ENCODE data around the gene DENND6A. TPM values are rescaled to one million over a fixed set of nuclear protein-coding genes. Genes with fewer than 3 reads are reported as not detected.
A peak's percentile ranks its signal among the peaks of the same experiment; 100 is the strongest.
"Not testable (repeated sequence)": the region's sequence is repeated elsewhere in the genome, so short reads cannot be mapped to it uniquely, and the experiment has no call there.

The DENND6A gene
- total RNA-seq, 1 donor = 25.3 TPM

- Histone ChIP-seq H3K27ac (ENCODE audit: low read depth, low read length) (no peak overlapping the region), H3K9me3 (ENCODE audit: low read depth, low read length) (no peaks in the 10 kb centered on the region), H4K20me1 (ENCODE audit: insufficient read depth, low read length) (no peaks in the 10 kb centered on the region), H2AFZ (ENCODE audit: low read length) (no peak overlapping the region), H3K4me1 (ENCODE audit: insufficient read depth, low read length) (peaks cover 4% of the 10 kb centered on the region), H3K27me3 (ENCODE audit: insufficient read depth, low read length) (no peaks in the 10 kb centered on the region), H3K4me3 (ENCODE audit: insufficient read depth, low read length) (no peak overlapping the region), H3K36me3 (ENCODE audit: insufficient read depth, low read length) (no peaks in the 10 kb centered on the region), H3K4me2 (ENCODE audit: insufficient read depth, low read length) (no peak overlapping the region), H3K79me2 (ENCODE audit: insufficient read depth, low read length) (no peaks in the 10 kb centered on the region)
- no peak for DNase-seq (ENCODE audit: insufficient read length, low spot score, missing footprints)
- no peak for TF ChIP-seq CTCF (IDR thresholded peaks at IDR 0.05; ENCODE audit: extremely low read depth, low read depth, low read length)
Measured at GRCh38 chr3:57700737-57701136, 7.9 kb upstream of the DENND6A start.

- H2AFZ ChIP-seq (ENCODE audit: low read length) = no peak overlapping the region
- H3K4me1 ChIP-seq (ENCODE audit: insufficient read depth, low read length) = peaks cover 4% of the 10 kb centered on the region
- no peak for DNase-seq (ENCODE audit: insufficient read length, low spot score, missing footprints)
- TF ChIP-seq CTCF (IDR thresholded peaks at IDR 0.05; ENCODE audit: extremely low read depth, low read depth, low read length) = no peak
- H3K27ac ChIP-seq (ENCODE audit: low read depth, low read length) = no peak overlapping the region
- H3K9me3 ChIP-seq (ENCODE audit: low read depth, low read length) = no peaks in the 10 kb centered on the region
- no peak overlapping the region for H3K4me2 ChIP-seq (ENCODE audit: insufficient read depth, low read length)
- H3K79me2 ChIP-seq (ENCODE audit: insufficient read depth, low read length) = no peaks in the 10 kb centered on the region
- no peaks in the 10 kb centered on the region for H3K27me3 ChIP-seq (ENCODE audit: insufficient read depth, low read length)
- H3K36me3 ChIP-seq (ENCODE audit: insufficient read depth, low read length) = no peaks in the 10 kb centered on the region
- no peak overlapping the region for H3K4me3 ChIP-seq (ENCODE audit: insufficient read depth, low read length)
- H4K20me1 ChIP-seq (ENCODE audit: insufficient read depth, low read length) = no peaks in the 10 kb centered on the region
Measured at GRCh38 chr3:57699591-57699990, 6.7 kb upstream of the DENND6A start.

GRCh38 chr3:57696801-57697321 lies 4.0 kb upstream of the DENND6A start:
- Histone ChIP-seq H3K79me2 (ENCODE audit: insufficient read depth, low read length) (peaks cover 5% of the 10 kb centered on the region), H3K27me3 (ENCODE audit: insufficient read depth, low read length) (no peaks in the 10 kb centered on the region), H3K4me1 (ENCODE audit: insufficient read depth, low read length) (peaks cover 4% of the 10 kb centered on the region), H4K20me1 (ENCODE audit: insufficient read depth, low read length) (no peaks in the 10 kb centered on the region), H3K27ac (ENCODE audit: low read depth, low read length) (no peak overlapping the region), H3K36me3 (ENCODE audit: insufficient read depth, low read length) (no peaks in the 10 kb centered on the region), H2AFZ (ENCODE audit: low read length) (no peak overlapping the region), H3K9me3 (ENCODE audit: low read depth, low read length) (no peaks in the 10 kb centered on the region), H3K4me2 (ENCODE audit: insufficient read depth, low read length) (no peak overlapping the region), H3K4me3 (ENCODE audit: insufficient read depth, low read length) (no peak overlapping the region)
- DNase-seq (ENCODE audit: insufficient read length, low spot score, missing footprints) = peak; percentile 66
- TF ChIP-seq CTCF (IDR thresholded peaks at IDR 0.05; ENCODE audit: extremely low read depth, low read depth, low read length) = no peak

- Histone ChIP-seq H2AFZ (ENCODE audit: low read length) (no peak overlapping the region), H3K9me3 (ENCODE audit: low read depth, low read length) (no peaks in the 10 kb centered on the region), H3K4me2 (ENCODE audit: insufficient read depth, low read length) (no peak overlapping the region), H4K20me1 (ENCODE audit: insufficient read depth, low read length) (peaks cover 12% of the 10 kb centered on the region), H3K4me1 (ENCODE audit: insufficient read depth, low read length) (peaks cover 4% of the 10 kb centered on the region), H3K79me2 (ENCODE audit: insufficient read depth, low read length) (peaks cover 32% of the 10 kb centered on the region), H3K4me3 (ENCODE audit: insufficient read depth, low read length) (no peak overlapping the region), H3K27ac (ENCODE audit: low read depth, low read length) (no peak overlapping the region), H3K27me3 (ENCODE audit: insufficient read depth, low read length) (no peaks in the 10 kb centered on the region), H3K36me3 (ENCODE audit: insufficient read depth, low read length) (no peaks in the 10 kb centered on the region)
- no peak for DNase-seq (ENCODE audit: insufficient read length, low spot score, missing footprints)
- TF ChIP-seq CTCF (IDR thresholded peaks at IDR 0.05; ENCODE audit: extremely low read depth, low read depth, low read length) = no peak
Measured at GRCh38 chr3:57694146-57694545, 1.3 kb upstream of the DENND6A start.

DNA sequence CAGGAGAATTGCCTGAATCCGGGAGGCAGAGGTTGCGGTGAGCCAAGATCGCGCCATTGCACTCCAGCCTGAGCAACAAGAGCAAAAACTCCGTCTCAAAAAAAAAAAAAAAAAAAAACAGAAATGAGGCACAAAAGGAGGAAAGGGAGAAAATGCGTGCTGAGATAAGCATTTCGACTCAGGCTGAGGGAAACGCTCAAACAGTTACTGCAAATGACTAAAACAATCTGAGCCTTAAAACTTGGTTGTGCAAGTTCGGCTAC lies 813 bp downstream of the DENND6A start:
- peaks cover 53% of the 10 kb centered on the region for H3K79me2 ChIP-seq (ENCODE audit: insufficient read depth, low read length)

More for the DNA sequence above, 813 bp downstream of the DENND6A start:
- peak overlapping the region; percentile 72 for H3K27ac ChIP-seq (ENCODE audit: low read depth, low read length)
- H3K9me3 ChIP-seq (ENCODE audit: low read depth, low read length); H3K27me3 ChIP-seq (ENCODE audit: insufficient read depth, low read length); H3K36me3 ChIP-seq (ENCODE audit: insufficient read depth, low read length); H3K4me1 ChIP-seq (ENCODE audit: insufficient read depth, low read length); DNase-seq (ENCODE audit: insufficient read length, low spot score, missing footprints): not testable (repeated sequence)
- peak overlapping the region; percentile 86 for H2AFZ ChIP-seq (ENCODE audit: low read length)
- H3K4me3 ChIP-seq (ENCODE audit: insufficient read depth, low read length) = peak overlapping the region; percentile 85
- peaks cover 26% of the 10 kb centered on the region for H4K20me1 ChIP-seq (ENCODE audit: insufficient read depth, low read length)
- peak overlapping the region; percentile 95 for H3K4me2 ChIP-seq (ENCODE audit: insufficient read depth, low read length)
